Measurements from ENCODE around the gene CPT1C.

DNA sequence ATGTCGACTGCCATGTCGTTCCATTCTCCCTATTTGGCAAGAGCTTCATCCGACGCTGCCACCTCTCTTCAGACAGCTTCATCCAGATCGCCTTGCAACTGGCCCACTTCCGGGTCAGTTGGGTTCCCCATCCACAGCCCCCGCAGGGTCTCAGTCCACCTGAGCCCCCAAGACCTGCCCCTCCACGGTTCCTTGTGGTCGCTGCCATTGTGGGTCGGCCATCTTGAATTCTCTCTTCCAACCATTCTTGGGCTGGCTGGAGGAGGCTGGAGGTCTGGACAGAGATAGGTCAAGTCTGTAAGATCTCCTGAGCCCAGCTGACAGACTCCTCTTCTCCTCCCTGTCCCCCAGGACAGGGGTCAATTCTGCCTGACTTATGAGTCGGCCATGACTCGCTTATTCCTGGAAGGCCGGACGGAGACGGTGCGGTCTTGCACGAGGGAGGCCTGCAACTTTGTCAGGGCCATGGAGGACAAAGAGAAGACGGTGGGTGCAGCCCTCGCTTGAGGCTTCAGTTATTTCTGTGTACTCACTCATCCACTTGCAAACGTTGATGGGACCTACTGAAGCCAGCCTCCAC, 19.5 kb downstream of the CPT1C start:
- no peak for TF ChIP-seq POLR2A (IDR thresholded peaks at IDR 0.05)
- TF ChIP-seq CTCF (IDR thresholded peaks at IDR 0.05) = no peak
